ENCODE data around the gene STK32B.

STK32B gene

DNA sequence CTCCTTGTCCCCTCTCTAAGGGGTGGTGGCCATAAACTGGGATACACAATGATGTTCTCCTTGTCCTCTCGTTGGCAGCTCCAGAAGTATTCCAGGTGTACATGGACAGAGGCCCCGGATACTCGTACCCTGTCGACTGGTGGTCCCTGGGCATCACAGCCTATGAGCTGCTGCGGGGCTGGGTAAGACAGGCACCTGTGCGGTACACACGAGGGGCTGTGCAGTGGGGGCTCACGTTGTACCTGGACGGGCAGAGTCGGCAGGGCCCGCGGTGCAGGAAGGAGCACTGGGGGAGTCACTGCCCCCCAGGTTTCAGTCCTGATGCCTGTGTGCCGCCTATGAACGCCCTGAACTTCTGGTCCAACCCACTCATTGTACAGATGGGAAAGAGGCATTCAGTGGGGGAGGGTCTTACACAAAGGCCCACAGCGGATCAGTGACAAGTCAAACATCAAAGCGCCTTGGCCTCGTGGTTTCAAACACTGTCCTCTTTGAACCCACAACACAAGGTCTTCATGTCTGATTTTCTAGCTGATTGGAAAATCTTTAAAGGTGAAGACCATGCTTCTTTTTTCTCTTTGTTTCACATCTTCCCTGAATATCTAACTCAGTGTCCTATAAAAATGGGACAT, 395.4 kb downstream of the STK32B start:
- no peak for DNase-seq (ENCODE audit: low read depth)

GRCh38 chr4:5447755-5448154, 396.5 kb downstream of the STK32B start:
- DNase-seq (ENCODE audit: low read depth): no peak

DNA sequence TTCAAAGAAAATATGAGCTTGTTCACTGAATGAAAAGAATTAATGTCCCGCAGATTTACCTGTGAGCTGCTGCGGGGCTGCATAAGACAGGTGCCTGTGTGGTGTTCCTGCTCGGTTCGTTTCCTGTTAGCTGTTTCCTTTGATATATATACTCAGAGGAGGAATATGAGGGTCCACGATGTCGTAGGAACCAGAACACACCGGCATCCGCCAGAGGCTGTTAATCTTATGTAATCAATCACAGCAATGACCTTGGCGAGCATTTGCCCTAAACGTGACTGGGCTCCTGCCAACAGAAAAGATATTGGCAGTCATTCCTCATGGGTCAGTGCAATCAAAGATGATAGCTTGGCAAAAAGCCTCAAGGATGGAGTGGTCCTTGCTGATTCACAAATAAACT, 396.9 kb downstream of the STK32B start:
- no peak for DNase-seq (ENCODE audit: low read depth)

DNA sequence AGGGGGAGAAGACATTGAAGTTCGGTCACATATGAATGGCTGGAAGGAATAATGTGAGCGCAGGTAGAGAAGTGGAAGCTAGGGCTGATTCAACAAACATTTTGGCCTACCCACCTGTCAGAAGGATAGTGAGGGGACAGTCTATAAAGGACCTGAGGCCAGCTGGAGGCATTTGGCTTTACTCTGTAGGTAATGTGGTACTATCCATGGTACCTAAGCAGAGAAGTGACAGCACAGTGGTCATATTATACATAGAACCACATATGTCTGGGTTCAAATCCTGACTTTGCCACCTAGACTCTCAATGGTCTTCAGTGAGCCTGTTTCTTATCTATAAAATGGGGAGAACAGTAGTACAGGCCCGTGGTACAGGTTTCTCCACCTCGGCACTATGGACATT, 400.0 kb downstream of the STK32B start:
- DNase-seq (ENCODE audit: low read depth): no peak

- DNase-seq (ENCODE audit: low read depth): no peak
These were observed 400.9 kb downstream of the STK32B start for GRCh38 chr4:5452156-5452555.

GRCh38 chr4:5455003-5455585, 403.8 kb downstream of the STK32B start:
- no peak for DNase-seq (ENCODE audit: low read depth)

DNA sequence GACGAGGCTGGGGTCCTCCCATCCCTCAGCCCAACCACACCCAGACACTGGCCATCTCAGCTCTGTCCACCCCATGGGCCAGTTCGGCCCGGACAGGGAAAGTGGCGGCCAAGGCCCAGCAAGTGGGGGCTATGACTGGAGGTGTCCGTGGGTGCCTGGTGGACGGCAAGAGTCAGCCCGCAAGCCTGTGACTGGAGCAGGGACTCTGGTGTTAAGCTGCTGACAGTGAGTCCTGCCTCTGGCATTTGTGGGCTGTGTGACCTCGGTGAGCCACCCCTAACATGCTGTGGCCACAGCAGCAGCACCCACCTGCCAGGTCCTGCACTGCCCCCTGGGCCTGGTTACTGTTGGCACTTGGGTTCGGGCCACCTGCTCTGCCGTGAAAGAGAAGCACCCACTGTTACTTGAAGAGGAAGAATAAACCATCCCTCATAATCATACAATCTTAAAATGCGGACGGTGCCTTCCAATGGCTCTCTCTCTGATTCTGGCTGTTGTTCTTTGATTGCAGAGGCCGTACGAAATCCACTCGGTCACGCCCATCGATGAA, 405.1 kb downstream of the STK32B start:
- DNase-seq (ENCODE audit: low read depth): no peak

- no peak for DNase-seq (ENCODE audit: low read depth)
These were observed 407.4 kb downstream of the STK32B start for GRCh38 chr4:5458676-5459075.

DNA sequence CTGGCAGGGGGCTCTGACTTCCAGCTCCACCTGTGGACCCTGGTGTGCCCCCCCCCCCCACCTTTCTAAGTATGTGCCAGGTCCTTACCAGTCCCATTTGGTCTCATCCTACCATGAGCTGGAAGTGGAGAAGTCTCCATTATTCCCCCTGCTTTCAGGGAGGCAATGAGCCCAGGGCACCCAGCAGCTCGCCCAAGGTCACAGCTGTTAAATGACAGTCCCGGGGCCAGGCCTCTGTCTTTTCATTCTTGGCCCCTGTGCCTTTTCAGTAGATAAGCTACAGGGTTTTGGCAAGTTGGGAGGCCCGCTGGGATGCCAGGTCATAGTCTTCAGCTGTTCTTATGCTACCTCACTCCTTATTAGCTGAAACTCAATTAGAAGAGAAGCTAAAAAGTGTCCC, 408.0 kb downstream of the STK32B start:
- DNase-seq (ENCODE audit: low read depth): no peak

- no peak for DNase-seq (ENCODE audit: low read depth)
These were observed 409.0 kb downstream of the STK32B start for GRCh38 chr4:5460106-5460801.

- DNase-seq (ENCODE audit: low read depth): no peak
These were observed 410.2 kb downstream of the STK32B start for GRCh38 chr4:5461477-5461876.

DNA sequence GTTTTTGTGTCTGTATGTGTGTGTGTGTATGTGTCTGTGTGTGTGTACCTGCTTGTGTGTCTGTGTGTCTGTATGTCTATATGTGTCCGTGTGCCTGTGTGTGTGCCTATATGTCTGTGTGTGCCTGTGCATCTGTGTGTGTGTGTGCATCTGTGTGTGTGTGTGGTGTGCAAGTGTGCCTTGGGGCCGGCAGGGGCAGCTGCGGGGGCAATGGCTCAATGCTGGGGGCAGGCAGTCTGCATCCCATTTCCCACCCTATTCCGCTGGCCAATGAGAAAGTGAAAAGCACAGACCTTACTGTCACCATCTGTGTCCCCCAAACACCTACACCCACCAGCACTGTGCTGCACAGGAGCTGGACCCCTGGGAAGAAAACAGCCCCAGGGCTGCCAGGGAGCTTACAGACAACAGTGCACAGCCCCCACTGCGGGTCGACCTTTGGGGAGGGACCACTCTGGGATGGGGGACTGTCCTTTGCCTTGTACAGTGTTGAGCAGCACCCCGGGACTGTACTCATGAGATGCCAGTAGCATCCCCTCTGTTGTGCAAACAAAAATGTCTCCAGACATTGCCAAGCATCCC, 411.1 kb downstream of the STK32B start:
- no peak for DNase-seq (ENCODE audit: low read depth)

GRCh38 chr4:5462896-5463295, 411.6 kb downstream of the STK32B start:
- DNase-seq (ENCODE audit: low read depth): no peak

GRCh38 chr4:5463361-5463760, 412.1 kb downstream of the STK32B start:
- DNase-seq (ENCODE audit: low read depth): no peak

DNA sequence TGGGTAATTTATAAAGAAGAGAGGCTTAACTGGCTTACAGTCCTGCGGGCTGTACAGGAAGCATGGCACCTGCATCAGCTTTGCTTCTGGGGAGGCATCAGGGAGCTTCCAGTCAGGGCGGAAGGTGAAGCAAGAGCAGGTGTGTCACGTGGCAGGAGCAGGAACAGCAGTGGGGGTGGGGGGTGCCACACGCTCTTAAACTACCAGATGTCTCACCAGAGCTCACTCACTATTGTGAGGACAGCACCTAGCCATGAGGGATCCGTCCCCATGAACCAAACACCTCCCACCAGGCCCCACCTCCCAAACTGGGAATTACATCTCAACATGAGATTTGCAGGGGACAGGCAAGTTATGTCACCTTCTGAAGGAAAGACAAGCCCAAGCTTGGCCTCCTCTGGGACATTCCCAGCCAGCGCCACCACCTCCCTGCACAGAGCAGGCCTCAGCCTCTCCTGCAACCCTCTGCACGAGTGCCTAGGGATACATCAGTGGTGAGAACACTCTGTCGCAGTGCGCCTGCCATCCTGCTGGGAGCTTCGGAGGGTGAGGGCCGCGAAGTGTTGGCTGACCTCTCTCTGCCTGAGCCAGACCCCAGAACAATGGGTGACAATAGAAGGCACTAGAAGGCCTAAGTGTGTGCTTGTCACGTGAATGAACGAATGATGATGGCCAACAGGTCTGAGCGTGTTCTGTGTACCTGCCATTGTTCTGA, 412.8 kb downstream of the STK32B start:
- no peak for DNase-seq (ENCODE audit: low read depth)

- no peak for DNase-seq (ENCODE audit: low read depth)
These were observed 414.2 kb downstream of the STK32B start for GRCh38 chr4:5465529-5465928.

- DNase-seq (ENCODE audit: low read depth): no peak
These were observed 414.7 kb downstream of the STK32B start for GRCh38 chr4:5465956-5466355.

DNA sequence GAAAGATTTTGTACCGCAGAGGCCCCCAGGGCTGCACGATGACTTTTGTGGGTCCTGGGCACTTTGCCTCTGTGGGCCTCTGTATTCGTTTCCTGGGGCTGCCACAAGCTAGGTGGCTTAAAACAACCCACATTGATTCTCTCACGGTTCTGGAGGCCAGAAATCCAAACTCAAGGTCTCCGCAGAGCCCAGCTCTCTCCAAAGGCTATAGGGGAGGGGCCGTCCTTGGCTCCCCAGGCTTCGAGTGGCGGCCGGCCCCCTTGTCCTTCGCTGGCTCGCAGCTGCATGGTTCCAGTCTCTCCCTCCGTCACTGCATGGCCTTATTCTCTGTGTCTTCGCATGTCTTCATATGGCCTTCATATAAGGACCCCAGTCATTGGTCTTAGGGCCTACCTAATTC, 415.8 kb downstream of the STK32B start:
- no peak for DNase-seq (ENCODE audit: low read depth)

- DNase-seq (ENCODE audit: low read depth): no peak
These were observed 418.0 kb downstream of the STK32B start for GRCh38 chr4:5469151-5469775.

- no peak for DNase-seq (ENCODE audit: low read depth)
These were observed 418.6 kb downstream of the STK32B start for GRCh38 chr4:5469861-5470260.

GRCh38 chr4:5470318-5471198, 419.3 kb downstream of the STK32B start:
- no peak for DNase-seq (ENCODE audit: low read depth)
